ENCODE data around the gene HS3ST5.

HS3ST5 gene, protein sequence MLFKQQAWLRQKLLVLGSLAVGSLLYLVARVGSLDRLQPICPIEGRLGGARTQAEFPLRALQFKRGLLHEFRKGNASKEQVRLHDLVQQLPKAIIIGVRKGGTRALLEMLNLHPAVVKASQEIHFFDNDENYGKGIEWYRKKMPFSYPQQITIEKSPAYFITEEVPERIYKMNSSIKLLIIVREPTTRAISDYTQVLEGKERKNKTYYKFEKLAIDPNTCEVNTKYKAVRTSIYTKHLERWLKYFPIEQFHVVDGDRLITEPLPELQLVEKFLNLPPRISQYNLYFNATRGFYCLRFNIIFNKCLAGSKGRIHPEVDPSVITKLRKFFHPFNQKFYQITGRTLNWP

DNA sequence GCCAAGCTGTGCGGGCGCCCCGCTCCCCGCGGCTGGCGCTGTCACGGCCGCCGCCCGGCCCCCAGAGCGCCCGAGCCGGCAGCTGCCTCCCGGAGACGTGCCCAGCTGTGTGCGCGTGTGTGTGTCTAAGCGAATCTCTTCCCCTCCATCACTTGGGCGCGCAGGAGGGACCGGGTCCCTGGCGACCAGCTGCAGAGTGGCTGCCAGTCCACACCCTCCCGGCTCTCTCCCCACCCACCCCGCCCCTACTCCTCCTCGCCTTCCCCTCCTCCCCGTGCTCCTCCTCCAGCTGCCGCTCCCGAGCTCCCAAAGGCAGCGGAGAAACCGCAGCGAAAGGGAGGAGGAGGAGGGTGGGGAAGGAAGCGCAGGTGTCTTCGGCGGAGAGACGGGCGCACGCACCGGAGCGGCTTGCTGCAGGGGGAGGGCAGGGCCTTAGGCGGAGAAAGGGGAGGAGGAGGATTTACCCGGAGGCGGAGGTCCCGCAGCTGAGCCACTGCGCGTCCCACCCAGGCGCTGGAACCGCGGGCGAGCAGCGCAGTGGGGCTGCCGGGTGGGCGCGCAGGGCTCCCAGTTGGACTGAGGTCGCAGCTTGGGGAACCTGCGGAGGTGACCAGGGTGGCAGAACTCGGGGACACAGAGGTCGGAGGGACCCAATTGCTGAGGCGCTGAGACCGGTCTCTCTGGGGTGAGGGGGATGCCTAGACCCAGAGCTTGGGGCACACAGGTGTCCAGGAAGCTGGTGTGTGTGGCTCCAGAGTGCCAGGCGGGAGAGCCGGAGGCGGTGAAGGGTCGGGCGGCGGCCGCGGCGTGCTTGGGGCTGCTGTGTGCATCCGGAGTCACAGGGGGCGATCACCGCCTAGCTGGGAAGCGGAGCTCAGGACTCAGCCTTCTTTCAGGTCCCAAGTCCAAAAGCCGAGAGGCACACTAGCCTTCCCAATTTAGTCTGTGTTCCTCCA lies at the start of gene HS3ST5:
HS3ST5 (minus strand) TSS at position 198 of the 956 bp plus-strand sequence. CDS start 280,178 bp downstream, outside the sequence.
- in situ Hi-C loops (cut with MboI; ENCODE audit: low sequenced_read_pairs) = no loop called here

- in situ Hi-C loops (cut with MboI; ENCODE audit: low sequenced_read_pairs) = no loop called here
These were observed 47.4 kb upstream of the HS3ST5 start for GRCh38 chr6:114390176-114390575.

DNA sequence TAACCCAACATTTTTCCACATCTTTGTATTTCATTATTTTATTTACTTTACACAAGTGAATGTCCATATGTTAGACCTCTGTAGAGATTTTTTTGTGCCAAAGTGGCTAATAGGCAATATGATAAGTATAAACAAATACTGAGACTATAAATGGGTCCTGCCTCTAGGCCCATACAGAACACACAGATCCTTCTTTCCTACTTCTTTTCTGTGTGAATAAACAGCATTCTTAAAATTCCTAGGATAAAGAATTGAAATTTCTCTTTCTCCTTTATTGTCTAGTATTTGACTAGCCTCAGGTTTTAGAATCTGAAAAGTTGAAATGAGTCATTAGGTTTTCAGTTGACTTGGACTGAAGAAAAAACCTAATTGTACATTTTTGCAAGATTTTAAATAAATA lies 46.3 kb upstream of the HS3ST5 start:
- in situ Hi-C loops (cut with MboI; ENCODE audit: low sequenced_read_pairs) = no loop called here

DNA sequence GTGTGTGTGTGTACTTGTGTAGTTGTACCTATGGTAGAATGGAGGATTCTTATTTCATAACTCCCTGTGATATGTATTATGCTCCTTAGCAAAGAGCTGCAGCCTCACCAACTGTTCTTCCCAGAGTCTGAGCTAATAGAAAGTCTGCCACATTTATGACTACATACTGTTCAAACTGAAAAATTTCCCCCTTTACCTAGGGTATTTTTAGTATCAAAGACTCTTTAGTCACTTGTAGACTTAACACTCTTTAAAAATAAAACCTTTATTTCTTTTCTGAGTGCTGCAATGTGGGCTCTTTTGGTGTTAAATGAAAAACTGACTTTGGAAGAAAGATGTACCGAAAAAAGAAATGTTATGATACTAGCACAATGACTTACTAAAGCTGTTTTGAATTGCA lies 39.6 kb upstream of the HS3ST5 start:
- in situ Hi-C loops (cut with MboI; ENCODE audit: low sequenced_read_pairs) = no loop called here

DNA sequence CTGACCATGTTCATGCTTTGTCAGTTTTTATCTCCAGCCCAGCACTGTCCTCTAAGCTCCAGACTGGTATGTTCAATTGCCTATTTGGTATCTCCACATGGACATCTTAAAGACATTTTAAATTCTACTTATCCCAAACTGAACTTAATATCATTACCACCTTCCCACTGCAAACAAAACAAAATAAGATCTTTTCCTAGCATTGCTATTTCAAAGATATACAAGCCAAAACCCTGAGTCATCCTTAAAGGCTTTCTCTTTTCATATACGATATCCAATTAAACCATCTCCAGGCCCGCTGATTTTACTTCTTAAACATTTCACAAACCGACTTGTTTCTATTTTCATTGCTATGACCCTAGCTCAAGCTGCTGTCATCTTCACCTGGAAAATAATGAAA lies 35.1 kb upstream of the HS3ST5 start:
- in situ Hi-C loops (cut with MboI; ENCODE audit: low sequenced_read_pairs) = no loop called here

DNA sequence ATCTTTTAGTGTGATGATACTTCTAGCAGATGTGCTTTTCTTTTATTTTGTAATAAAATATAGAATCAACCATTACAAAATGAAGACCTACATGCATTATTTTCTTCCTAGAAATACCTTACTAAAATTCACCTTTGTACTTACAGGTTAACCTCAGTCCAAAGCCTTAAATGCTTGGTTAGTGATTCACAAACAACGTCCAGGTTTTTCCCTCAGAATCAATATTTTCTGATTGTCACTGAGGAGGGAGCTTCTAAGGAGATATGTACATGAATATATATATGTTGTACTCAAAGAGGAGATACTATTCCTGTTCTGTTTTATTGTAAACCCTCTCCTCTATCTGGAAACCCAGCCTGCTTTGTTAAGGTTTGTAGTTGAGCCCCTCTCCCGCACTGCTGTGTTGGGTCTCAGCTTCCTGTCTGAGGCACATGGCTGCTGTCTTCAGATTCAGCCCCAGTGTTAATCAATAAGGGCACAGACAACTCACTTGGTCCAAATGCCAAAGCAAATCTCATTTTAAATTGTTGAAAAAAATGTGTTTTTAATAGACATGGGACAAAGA lies 33.9 kb upstream of the HS3ST5 start:
- in situ Hi-C loops (cut with MboI; ENCODE audit: low sequenced_read_pairs) = no loop called here

DNA sequence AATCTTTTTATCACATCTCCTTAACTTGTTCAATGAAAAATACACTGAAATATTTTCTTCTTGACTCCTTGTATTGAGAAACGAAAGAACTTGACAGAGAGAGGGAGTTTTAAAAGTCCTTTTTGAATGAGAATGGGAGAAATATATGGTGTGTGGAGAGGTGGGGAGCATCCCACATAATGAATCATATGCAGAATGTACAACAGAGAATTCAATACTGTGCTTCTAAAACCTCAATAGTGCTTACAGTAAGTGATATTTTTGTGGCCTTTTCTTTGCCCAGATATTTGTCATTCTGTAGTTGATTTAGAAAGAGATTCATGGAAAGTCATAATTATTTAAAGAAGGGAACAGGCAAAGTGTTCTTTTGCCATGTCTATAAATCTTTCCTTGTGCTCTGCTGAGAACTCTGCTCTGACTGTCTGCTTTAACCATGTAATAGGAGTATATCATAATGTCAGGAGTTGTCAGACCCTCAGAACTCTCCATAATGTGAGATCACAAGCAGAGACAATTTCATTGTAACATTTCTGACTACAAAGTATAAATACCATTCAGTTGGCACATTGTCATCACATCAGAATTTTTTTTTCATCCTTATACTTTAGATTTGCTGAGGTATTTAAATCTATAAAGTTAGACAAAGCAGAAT lies 32.8 kb upstream of the HS3ST5 start:
- in situ Hi-C loops (cut with MboI; ENCODE audit: low sequenced_read_pairs) = no loop called here

- in situ Hi-C loops (cut with MboI; ENCODE audit: low sequenced_read_pairs) = no loop called here
These were observed 24.6 kb upstream of the HS3ST5 start for GRCh38 chr6:114367315-114367961.

DNA sequence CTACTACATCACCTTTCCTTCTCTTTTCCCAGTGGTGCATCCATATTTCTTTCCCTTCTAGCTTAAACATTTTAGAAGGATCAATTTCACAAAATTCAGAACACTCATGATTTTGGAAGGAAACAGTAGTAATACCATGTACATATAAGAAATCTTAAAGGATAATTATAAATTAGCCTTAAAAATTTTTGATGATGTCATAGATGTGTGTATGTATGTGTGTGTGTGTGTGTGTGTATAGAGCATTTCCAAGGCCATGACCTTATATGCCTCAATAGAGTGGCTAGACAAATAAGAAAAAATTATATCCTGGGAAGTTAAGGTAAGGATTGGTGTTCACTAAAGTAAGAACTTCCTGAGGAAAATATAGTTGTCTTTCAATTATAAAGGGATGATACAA lies 24.1 kb upstream of the HS3ST5 start:
- in situ Hi-C loops (cut with MboI; ENCODE audit: low sequenced_read_pairs) = no loop called here

DNA sequence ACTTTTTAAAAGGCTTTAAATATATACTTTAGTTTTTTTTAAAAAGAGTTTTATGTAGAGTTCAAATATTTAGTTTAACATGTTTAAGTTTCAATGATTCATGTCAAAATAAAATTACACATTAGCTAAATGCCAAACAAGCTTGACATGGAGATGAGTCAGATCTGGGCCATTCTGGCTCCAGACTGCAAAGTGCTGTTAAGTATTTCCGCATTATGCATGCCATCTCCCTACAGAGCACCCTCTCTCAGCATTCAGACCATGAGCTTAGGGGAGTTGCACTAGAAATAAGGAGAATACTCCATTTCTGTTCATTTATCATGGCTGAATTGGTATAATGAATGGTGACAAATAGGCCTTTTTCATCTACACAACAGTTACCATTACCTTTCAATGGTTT lies 21.5 kb upstream of the HS3ST5 start:
- in situ Hi-C loops (cut with MboI; ENCODE audit: low sequenced_read_pairs) = no loop called here

DNA sequence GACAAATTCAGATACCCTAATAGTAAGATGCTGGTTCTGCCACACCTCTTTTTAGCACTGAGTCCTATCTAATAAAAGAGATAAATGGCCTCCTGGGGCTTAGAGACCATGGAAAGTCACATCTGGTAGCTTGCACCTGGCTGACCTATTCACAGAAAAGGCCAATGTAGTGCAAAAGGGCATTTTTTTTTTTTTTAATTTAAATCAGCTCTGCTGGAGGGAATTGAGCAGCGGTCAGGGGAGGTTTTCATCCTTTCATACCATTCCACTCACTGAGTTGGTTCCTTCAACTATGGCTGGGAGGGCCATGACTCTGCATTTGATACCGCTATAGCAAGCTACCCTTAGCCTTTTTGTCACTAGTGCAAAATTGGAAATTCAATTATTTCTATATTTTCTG lies 20.1 kb upstream of the HS3ST5 start:
- in situ Hi-C loops (cut with MboI; ENCODE audit: low sequenced_read_pairs) = no loop called here

DNA sequence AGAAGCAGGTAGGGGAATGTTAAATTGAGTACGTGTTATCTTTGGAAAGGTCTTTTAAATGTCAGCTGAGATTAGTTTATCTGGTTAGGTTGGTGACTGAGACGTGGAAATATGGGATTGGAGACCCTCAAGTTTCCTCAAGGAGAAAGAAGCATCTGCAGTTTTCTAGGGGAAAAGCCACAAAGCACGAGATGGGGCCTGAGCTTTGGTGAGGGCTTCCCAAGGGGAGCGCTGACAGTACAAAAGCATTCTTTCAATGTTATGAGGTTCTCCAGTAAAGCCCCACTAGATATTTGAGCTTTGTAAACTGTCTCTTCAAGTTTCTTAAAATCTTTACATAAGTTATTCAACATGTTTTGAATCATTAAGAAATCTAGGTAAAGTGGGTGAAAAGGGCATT lies 19.6 kb upstream of the HS3ST5 start:
- in situ Hi-C loops (cut with MboI; ENCODE audit: low sequenced_read_pairs) = no loop called here

DNA sequence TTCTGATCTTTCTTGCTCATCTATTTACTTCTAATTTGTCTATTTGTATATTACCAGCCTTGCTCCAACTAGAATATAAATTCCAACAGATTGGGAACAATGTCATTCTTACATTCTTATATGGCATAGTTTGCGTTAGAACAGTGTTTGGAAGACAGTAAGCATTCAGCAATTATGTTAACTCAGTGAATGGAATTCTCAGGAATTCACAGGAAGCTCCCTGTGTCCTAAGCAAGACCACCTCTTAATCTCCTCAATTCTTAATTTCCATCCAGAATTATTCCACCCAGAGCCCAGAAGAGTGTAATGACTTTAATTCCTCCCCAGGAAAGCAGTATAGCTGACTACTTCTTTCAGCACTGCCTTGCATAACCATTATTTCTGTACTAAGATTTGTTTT lies 18.2 kb upstream of the HS3ST5 start:
- in situ Hi-C loops (cut with MboI; ENCODE audit: low sequenced_read_pairs) = no loop called here

GRCh38 chr6:114355300-114355699 lies 12.5 kb upstream of the HS3ST5 start:
- in situ Hi-C loops (cut with MboI; ENCODE audit: low sequenced_read_pairs) = no loop called here

- in situ Hi-C loops (cut with MboI; ENCODE audit: low sequenced_read_pairs) = no loop called here
These were observed 11.7 kb upstream of the HS3ST5 start for GRCh38 chr6:114354482-114354881.

DNA sequence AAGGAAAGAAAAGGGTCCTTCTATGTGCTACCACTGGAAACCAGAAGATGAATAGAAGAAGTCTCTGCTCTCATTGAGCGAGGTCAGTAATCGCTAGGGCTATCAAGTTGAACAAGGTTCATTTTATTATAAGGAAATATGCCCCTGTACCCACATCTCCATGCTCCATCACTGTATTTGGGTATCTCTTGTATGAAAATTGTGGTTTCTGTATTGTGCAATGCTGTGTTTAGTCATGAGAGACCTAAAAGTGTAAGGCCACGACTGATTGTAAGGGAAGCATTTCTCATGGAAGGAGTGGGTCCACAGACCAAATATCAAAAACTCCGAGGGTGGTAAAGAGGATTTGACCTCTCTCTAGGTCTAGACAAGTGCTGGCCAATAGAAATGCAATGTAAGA lies 3.6 kb upstream of the HS3ST5 start:
- in situ Hi-C loops (cut with MboI; ENCODE audit: low sequenced_read_pairs) = no loop called here

DNA sequence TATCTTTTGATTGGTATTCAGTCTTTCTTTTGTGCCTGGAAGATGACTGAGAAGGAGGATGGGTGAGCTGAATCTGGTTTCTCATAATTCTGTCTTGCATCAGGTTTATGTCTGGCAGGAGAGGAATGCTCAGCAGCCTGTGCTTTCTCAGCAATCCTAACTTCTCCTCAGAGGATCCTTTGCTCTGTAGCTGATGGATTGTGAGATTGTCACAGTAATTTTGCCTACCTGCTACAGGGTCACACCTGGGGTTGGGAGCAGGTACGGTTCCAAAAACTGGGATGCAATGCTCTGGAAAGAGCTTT lies 2.1 kb upstream of the HS3ST5 start:
- in situ Hi-C loops (cut with MboI; ENCODE audit: low sequenced_read_pairs) = no loop called here

GRCh38 chr6:114344246-114344970 lies 1.6 kb upstream of the HS3ST5 start:
- in situ Hi-C loops (cut with MboI; ENCODE audit: low sequenced_read_pairs) = no loop called here

DNA sequence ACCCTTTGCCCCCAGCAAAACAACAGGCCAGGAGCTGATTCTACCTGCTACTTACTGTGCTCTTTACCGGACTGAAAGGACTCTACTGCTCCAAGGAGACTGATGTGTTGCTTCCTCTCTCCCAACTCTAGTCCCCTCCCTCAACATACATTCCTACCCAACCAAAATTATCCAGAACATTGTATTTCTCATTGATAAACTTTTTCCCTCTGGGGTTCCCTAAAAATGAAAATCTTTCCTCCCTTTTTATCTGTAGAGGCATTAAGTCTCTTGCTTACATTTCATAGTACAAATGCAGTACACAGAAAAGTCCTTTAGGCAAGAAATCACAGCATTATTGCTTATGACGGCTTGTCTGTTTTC lies 940 bp upstream of the HS3ST5 start:
- in situ Hi-C loops (cut with MboI; ENCODE audit: low sequenced_read_pairs) = no loop called here

- in situ Hi-C loops (cut with MboI; ENCODE audit: low sequenced_read_pairs) = no loop called here
These were observed 567 bp downstream of the HS3ST5 start for GRCh38 chr6:114342086-114342825.
